ENCODE measurements around the gene C2CD4C. TPM values are rescaled to one million over a fixed set of nuclear protein-coding genes. Genes with fewer than 3 reads are reported as not detected.
"Not testable (repeated sequence)": the region's sequence is repeated elsewhere in the genome, so short reads cannot be mapped to it uniquely, and the experiment has no call there.

The C2CD4C gene
- polyA plus RNA-seq, 4 donors, result 0.27 to 3.1 (median 0.80) TPM; not detected in 1

DNA sequence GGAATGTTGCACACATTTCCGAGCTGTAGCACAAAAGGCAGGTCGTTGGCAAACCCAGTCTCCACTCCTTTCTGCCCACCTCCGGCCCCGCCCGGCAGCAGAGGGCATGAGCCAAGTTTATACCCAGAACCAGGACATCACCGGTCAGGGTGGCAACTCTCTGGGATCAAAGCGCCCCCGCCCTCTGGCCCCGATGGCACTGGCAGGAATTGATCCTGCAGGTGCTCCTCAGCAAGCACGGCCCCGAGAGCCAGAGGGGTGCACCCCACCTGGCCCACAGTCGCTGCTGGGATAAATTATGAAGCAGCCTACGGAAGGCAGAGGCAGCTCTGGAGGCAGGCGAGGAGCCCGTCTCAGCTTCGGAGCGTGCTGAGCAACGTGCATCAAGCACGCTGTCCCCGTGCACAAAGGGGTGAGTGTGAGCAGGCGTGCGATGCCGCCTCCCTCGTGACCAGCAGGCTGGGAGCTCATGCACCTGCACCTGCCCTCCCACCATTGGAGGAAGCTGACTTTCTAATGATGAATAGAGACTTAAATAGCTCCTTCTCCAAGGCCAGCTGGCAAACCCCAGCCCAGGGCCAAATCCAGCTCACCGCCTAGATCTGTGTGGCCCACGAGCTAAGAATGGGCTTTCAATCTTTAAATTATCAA is 26.2 kb upstream of the C2CD4C start:
- H3K4me3 ChIP-seq (ENCODE audit: low read depth in 1 of 3, low read length in 3 of 3), result no peak overlapping the region
- peaks cover 0 to 43% (median 0%) of the 10 kb centered on the region in 3 donors for H3K36me3 ChIP-seq (ENCODE audit: control insufficient read depth in 3 of 3, insufficient read depth in 2 of 3, low read depth in 1 of 3, low read length in 3 of 3)
- no peak overlapping the region for H3K27ac ChIP-seq (ENCODE audit: low read depth in 1 of 3, low read length in 2 of 3)
- no peak for DNase-seq
- FAIRE-seq, result no peak
- no peaks in the 10 kb centered on the region for H3K4me1 ChIP-seq (ENCODE audit: control insufficient read depth in 3 of 3, insufficient read depth in 2 of 3, low read depth in 1 of 3, low read length in 2 of 3)
- H3K9me3 ChIP-seq (ENCODE audit: control insufficient read depth in 2 of 2, insufficient read depth in 1 of 2, low read depth in 1 of 2, low read length in 1 of 2), result peaks cover 0 to 11% of the 10 kb centered on the region in 2 donors
- H3K27me3 ChIP-seq (ENCODE audit: control insufficient read depth in 3 of 3, insufficient read depth in 3 of 3, low read length in 3 of 3), result no peaks in the 10 kb centered on the region
- WGBS, 3 donors, result 80 to 89% (median 86%) methylated on average over 26 of the region's 26 CpGs

DNA sequence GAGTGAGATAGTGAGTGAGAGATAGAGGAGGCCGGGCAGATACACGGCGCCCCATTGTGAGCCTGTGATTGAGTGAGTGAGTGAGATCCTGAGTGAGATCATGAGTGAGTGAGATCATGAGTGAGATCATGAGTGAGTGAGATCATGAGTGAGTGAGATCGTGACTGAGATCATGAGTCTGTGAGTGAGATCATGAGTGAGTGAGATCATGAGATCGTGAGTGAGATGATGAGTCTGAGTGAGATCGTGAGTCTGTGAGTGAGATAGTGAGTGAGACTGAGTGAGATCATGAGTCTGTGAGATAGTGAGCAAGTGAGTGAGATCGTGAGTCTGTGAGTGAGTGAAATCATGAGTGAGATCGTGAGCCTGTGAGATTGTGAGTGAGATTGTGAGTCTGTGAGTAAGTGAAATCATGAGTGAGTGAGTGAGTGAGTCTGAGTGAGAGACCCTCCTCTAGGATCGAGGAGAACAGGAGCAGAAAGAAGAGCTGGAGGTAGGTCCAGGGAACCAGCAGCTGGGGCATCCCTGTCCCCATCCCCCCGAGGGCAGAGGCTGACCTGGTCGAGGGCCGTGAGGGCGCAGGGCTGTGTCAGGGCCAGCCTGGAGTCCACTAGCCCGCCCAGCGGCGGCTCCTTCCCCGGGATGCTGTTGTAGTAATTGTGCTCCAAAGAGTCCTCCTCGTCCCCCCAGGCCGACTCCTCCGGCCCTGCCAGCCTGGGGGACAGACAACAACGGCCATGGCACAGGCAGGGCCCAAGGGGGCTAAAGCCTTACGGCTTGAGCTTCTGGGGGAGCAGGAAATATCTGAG is 25.4 kb upstream of the C2CD4C start:
- H3K27me3 ChIP-seq (ENCODE audit: control insufficient read depth in 3 of 3, insufficient read depth in 3 of 3, low read length in 3 of 3), result no peaks in the 10 kb centered on the region
- peaks cover 0 to 11% of the 10 kb centered on the region in 2 donors for H3K9me3 ChIP-seq (ENCODE audit: control insufficient read depth in 2 of 2, insufficient read depth in 1 of 2, low read depth in 1 of 2, low read length in 1 of 2)
- FAIRE-seq (no peak), DNase-seq (no peak)
- H3K27ac ChIP-seq (ENCODE audit: low read depth in 1 of 3, low read length in 2 of 3), result no peak overlapping the region
- no peaks in the 10 kb centered on the region for H3K4me1 ChIP-seq (ENCODE audit: control insufficient read depth in 3 of 3, insufficient read depth in 2 of 3, low read depth in 1 of 3, low read length in 2 of 3)
- H3K36me3 ChIP-seq (ENCODE audit: control insufficient read depth in 3 of 3, insufficient read depth in 2 of 3, low read depth in 1 of 3, low read length in 3 of 3), result peaks cover 0 to 39% (median 0%) of the 10 kb centered on the region in 3 donors
- 88 to 92% (median 92%) methylated on average over 22 of the region's 22 CpGs for WGBS, 3 donors
- no peak overlapping the region for H3K4me3 ChIP-seq (ENCODE audit: low read depth in 1 of 3, low read length in 3 of 3)

DNA sequence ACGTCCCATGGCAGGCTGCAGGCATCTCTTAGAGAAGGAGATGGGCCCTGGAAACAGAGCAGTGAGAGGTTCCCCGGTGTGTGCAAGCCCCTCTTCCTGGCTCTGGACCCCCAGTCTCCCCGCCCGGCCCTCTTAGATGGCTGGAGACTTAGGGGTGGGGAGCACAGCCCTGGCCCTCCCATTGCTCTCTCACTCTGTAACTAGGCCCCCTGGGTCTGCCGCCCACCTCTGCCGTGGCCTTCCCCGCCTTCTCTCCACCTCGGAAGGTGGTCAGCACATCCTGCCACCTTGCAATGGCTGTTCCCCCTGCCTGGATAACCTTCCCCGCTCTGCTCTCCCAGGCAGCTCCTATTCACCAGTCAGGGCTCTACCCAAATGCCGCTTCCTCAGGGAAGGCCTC is 21.8 kb upstream of the C2CD4C start:
- peaks cover 0 to 29% (median 0%) of the 10 kb centered on the region in 3 donors for H3K36me3 ChIP-seq (ENCODE audit: control insufficient read depth in 3 of 3, insufficient read depth in 2 of 3, low read depth in 1 of 3, low read length in 3 of 3)
- no peak overlapping the region for H3K27ac ChIP-seq (ENCODE audit: low read depth in 1 of 3, low read length in 2 of 3)
- FAIRE-seq (no peak), DNase-seq (no peak)
- no peaks in the 10 kb centered on the region for H3K4me1 ChIP-seq (ENCODE audit: control insufficient read depth in 3 of 3, insufficient read depth in 2 of 3, low read depth in 1 of 3, low read length in 2 of 3)
- WGBS, 3 donors, result 96 to 97% (median 97%) methylated on average over 8 to 10 of the region's 10 CpGs
- peaks cover 0 to 11% of the 10 kb centered on the region in 2 donors for H3K9me3 ChIP-seq (ENCODE audit: control insufficient read depth in 2 of 2, insufficient read depth in 1 of 2, low read depth in 1 of 2, low read length in 1 of 2)
- H3K27me3 ChIP-seq (ENCODE audit: control insufficient read depth in 3 of 3, insufficient read depth in 3 of 3, low read length in 3 of 3), result no peaks in the 10 kb centered on the region
- no peak overlapping the region for H3K4me3 ChIP-seq (ENCODE audit: low read depth in 1 of 3, low read length in 3 of 3)

DNA sequence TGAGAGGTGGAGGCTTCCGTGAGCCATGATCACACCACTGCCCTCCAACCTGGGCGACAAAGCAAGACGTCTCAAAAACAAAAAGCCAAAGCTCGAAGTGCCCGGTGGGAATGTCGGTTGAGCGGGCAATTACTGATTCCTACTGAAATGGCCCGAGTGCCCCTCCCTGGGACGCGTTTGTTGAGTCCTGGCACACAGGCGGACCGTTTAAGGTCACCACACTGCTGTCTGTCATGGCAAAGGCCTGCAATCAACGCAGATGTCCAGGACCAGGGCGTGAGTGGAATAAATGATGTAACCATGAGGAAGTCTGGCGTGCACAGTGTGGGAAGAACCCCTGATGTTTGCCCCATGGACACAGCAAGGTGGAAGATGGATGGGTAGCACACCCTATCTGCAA is 19.2 kb upstream of the C2CD4C start:
- no peak overlapping the region for H3K27ac ChIP-seq (ENCODE audit: low read depth in 1 of 3, low read length in 2 of 3)
- no peak overlapping the region for H3K4me3 ChIP-seq (ENCODE audit: low read depth in 1 of 3, low read length in 3 of 3)
- peaks cover 0 to 9% of the 10 kb centered on the region in 2 donors for H3K9me3 ChIP-seq (ENCODE audit: control insufficient read depth in 2 of 2, insufficient read depth in 1 of 2, low read depth in 1 of 2, low read length in 1 of 2)
- 93 to 94% (median 93%) methylated on average over 15 of the region's 15 CpGs for WGBS, 3 donors
- DNase-seq (no peak), FAIRE-seq (no peak)
- no peaks in the 10 kb centered on the region for H3K27me3 ChIP-seq (ENCODE audit: control insufficient read depth in 3 of 3, insufficient read depth in 3 of 3, low read length in 3 of 3)
- H3K36me3 ChIP-seq (ENCODE audit: control insufficient read depth in 3 of 3, insufficient read depth in 2 of 3, low read depth in 1 of 3, low read length in 3 of 3), result peaks cover 0 to 38% (median 0%) of the 10 kb centered on the region in 3 donors
- no peaks in the 10 kb centered on the region for H3K4me1 ChIP-seq (ENCODE audit: control insufficient read depth in 3 of 3, insufficient read depth in 2 of 3, low read depth in 1 of 3, low read length in 2 of 3)

DNA sequence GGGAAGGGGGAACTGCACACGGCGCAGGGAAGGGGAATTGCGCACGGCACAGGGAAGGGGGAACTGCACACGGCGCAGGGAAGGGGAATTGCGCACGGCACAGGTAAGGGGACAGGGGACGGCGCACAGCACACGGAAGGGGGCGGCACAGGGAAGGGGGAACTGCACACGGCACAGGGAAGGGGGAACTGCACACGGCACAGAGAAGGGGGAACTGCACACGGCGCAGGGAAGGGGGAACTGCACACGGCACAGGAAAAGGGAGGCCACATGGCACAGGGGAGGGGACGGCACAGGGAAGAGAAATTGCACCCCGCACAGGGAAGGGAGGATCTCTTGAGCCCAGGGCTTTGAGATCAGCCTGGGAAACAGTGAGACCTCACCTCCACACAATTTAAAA is 18.7 kb upstream of the C2CD4C start:
- not testable (repeated sequence) for H3K9me3 ChIP-seq (ENCODE audit: control insufficient read depth in 2 of 2, insufficient read depth in 1 of 2, low read depth in 1 of 2, low read length in 1 of 2); H3K4me3 ChIP-seq (ENCODE audit: low read depth in 1 of 3, low read length in 3 of 3); DNase-seq; FAIRE-seq; H3K27me3 ChIP-seq (ENCODE audit: control insufficient read depth in 3 of 3, insufficient read depth in 3 of 3, low read length in 3 of 3); H3K4me1 ChIP-seq (ENCODE audit: control insufficient read depth in 3 of 3, insufficient read depth in 2 of 3, low read depth in 1 of 3, low read length in 2 of 3); H3K27ac ChIP-seq (ENCODE audit: low read depth in 1 of 3, low read length in 2 of 3)
- H3K36me3 ChIP-seq (ENCODE audit: control insufficient read depth in 3 of 3, insufficient read depth in 2 of 3, low read depth in 1 of 3, low read length in 3 of 3), result peaks cover 0 to 41% (median 0%) of the 10 kb centered on the region in 3 donors
- WGBS, 3 donors, result 72 to 90% (median 82%) methylated on average over 12 to 19 of the region's 19 CpGs

DNA sequence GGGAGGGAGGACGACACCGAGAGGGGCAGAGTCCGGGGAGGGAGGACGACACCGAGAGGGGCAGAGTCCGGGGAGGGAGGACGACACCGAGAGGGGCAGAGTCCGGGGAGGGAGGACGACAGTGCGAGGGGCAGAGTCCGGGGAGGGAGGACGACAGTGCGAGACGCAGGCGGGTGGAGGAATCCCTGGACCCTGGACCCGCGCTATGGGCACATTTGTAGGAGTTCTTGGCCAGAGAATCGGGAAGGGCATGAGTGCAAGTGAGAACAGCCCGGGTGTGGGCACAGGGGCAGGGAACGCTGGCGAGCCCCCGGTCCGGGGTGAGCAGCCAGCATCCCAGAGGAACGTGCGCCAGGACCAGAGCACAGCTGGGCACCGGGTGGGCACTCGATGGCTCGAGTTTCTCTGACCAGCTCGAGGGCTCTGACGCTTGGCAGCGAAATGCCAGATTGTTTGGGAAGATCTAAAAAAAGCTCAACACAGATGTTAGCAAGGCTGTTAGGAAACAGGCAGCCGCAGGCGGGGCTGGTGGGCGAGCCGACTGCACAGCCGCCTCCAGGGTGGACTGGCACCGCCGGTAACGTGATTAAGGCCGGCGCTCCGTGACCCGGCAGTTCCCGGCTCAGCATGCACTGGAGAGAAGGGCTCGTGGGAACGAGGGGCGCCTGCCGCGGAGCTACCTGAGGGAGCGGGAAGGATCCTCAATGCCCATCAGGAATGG is 17.9 kb upstream of the C2CD4C start:
- H3K4me1 ChIP-seq (ENCODE audit: control insufficient read depth in 3 of 3, insufficient read depth in 2 of 3, low read depth in 1 of 3, low read length in 2 of 3), result no peaks in the 10 kb centered on the region
- WGBS, 3 donors, result 83 to 91% (median 87%) methylated on average over 38 to 48 of the region's 51 CpGs
- FAIRE-seq (no peak), DNase-seq (no peak)
- no peak overlapping the region for H3K27ac ChIP-seq (ENCODE audit: low read depth in 1 of 3, low read length in 2 of 3)
- no peaks in the 10 kb centered on the region for H3K27me3 ChIP-seq (ENCODE audit: control insufficient read depth in 3 of 3, insufficient read depth in 3 of 3, low read length in 3 of 3)
- H3K36me3 ChIP-seq (ENCODE audit: control insufficient read depth in 3 of 3, insufficient read depth in 2 of 3, low read depth in 1 of 3, low read length in 3 of 3), result peaks cover 0 to 47% (median 0%) of the 10 kb centered on the region in 3 donors
- peaks cover 0 to 9% of the 10 kb centered on the region in 2 donors for H3K9me3 ChIP-seq (ENCODE audit: control insufficient read depth in 2 of 2, insufficient read depth in 1 of 2, low read depth in 1 of 2, low read length in 1 of 2)
- no peak overlapping the region for H3K4me3 ChIP-seq (ENCODE audit: low read depth in 1 of 3, low read length in 3 of 3)

DNA sequence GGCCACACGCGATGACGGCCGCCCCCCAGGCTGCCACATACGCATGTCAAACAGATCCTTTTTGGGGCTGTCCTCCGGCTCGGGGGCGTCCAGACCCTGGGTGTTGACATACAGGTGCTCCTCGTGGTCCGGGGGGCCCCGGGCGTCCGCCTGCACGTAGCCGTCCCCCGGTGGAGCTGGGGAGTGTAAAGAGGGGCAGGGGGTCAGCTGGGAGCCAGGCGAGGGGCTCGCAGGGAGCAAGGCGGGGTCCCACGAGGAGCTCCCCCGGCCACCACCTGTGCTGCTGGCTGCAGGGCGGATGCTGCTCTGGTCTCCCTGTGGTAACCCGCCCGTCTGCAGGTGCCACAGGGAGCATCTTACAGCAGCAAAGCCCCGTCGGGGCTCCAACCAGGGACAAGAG is 16.1 kb upstream of the C2CD4C start:
- Histone ChIP-seq H3K36me3 (ENCODE audit: control insufficient read depth in 3 of 3, insufficient read depth in 2 of 3, low read depth in 1 of 3, low read length in 3 of 3) (peaks cover 0 to 46% (median 0%) of the 10 kb centered on the region in 3 donors), H3K9me3 (ENCODE audit: control insufficient read depth in 2 of 2, insufficient read depth in 1 of 2, low read depth in 1 of 2, low read length in 1 of 2) (no peaks in the 10 kb centered on the region), H3K4me1 (ENCODE audit: control insufficient read depth in 3 of 3, insufficient read depth in 2 of 3, low read depth in 1 of 3, low read length in 2 of 3) (no peaks in the 10 kb centered on the region), H3K4me3 (ENCODE audit: low read depth in 1 of 3, low read length in 3 of 3) (no peak overlapping the region), H3K27ac (ENCODE audit: low read depth in 1 of 3, low read length in 2 of 3) (no peak overlapping the region), H3K27me3 (ENCODE audit: control insufficient read depth in 3 of 3, insufficient read depth in 3 of 3, low read length in 3 of 3) (no peaks in the 10 kb centered on the region)
- DNase-seq (no peak), FAIRE-seq (no peak)
- 92 to 95% (median 93%) methylated on average over 21 to 26 of the region's 26 CpGs for WGBS, 3 donors

DNA sequence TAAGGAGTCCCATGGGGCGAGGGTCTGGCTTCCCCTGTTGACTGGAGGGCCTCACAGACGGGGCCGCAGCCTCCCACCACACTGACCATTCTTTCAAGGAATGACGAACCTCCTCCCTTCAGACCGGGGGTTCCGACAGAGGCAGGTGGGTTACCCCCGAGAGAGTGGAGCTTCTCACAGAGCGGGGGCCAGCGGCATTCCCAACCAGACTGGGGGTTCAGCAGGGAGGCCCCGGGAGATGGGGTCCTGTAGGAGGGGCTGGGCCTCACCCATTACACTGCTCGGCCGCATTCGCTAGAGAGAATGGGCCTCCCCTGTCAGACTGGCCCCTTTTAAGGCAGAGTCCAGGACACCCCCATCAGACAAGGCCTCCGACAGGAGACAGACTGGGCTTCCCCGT is 15.6 kb upstream of the C2CD4C start:
- Histone ChIP-seq H3K9me3 (ENCODE audit: control insufficient read depth in 2 of 2, insufficient read depth in 1 of 2, low read depth in 1 of 2, low read length in 1 of 2) (no peaks in the 10 kb centered on the region), H3K4me3 (ENCODE audit: low read depth in 1 of 3, low read length in 3 of 3) (no peak overlapping the region), H3K27ac (ENCODE audit: low read depth in 1 of 3, low read length in 2 of 3) (no peak overlapping the region), H3K4me1 (ENCODE audit: control insufficient read depth in 3 of 3, insufficient read depth in 2 of 3, low read depth in 1 of 3, low read length in 2 of 3) (no peaks in the 10 kb centered on the region), H3K27me3 (ENCODE audit: control insufficient read depth in 3 of 3, insufficient read depth in 3 of 3, low read length in 3 of 3) (no peaks in the 10 kb centered on the region), H3K36me3 (ENCODE audit: control insufficient read depth in 3 of 3, insufficient read depth in 2 of 3, low read depth in 1 of 3, low read length in 3 of 3) (peaks cover 0 to 51% (median 0%) of the 10 kb centered on the region in 3 donors)
- FAIRE-seq (no peak), DNase-seq (no peak)
- WGBS, 3 donors, result 93 to 98% (median 94%) methylated on average over 13 to 15 of the region's 15 CpGs
